GM18505 (cell line): ENCODE data around the gene HOXA5.

Experiments used
- ATAC-seq: cut with Tn5 transposase; IDR thresholded peaks from one replicate; pipeline ENCODE4 v1.9.1; 2021; ENCODE audit not compliant: unreplicated experiment
- POLR2A ChIP-seq: IDR thresholded peaks from 4 replicates; pipeline ENCODE4 v1.6.1; 2011; ENCODE audit warnings: borderline replicate concordance; ENCODE audit not compliant: insufficient read depth, insufficient read length; ENCODE audit errors: extremely low read depth

HOXA5 gene

GRCh38 chr7:27171325-27171636 is 27.8 kb upstream of the HOXA5 start:
- no peak for TF ChIP-seq POLR2A
- no peak for ATAC-seq

DNA sequence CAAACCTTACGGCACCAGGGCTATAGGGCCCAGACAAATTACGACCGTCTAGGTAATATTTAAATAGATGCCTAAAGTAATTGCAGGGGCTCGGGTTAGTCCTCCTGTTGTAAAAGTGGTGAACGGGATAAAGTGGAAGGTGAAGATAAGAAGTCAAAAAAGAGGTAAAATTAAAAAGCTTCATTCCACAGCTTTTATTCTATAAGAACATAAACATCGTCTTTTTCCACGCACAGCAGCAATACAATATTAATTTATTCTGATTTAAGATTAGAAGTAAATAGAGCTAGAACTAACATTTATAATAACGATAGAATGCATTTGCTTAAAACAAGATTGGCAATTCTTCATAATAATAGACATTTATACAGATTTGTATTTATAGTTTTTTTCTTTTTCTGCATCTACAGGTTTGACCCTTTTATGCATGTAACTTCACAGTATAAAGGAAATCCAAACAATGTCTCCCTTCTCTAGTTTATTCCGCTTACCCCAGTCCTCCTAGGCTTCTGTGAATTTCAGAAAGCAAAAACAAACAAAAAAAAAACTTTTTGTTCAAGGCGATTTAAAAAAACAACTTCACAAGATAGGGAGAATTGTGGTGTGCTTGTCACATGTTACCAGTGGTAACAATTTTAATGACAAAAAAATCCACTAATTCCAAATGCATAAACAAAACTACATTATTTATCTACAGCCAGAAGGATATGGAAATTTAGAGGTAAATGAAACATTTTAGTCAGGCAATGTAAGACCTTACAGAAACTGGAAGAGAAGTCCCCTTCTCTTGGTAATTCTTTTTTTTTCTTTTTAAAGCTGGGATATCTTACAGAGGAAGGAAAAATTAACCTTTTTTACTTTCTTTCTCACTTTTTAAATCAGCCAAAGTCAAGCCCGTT is 27.2 kb upstream of the HOXA5 start:
- no peak for ATAC-seq

GRCh38 chr7:27169658-27170425 is 26.4 kb upstream of the HOXA5 start:
- no peak for ATAC-seq
- TF ChIP-seq POLR2A, result no peak

More for the DNA sequence above, 27.2 kb upstream of the HOXA5 start:
- no peak for TF ChIP-seq POLR2A

- ATAC-seq, result no peak
- TF ChIP-seq POLR2A, result no peak
Observed at GRCh38 chr7:27168265-27168947, 24.9 kb upstream of the HOXA5 start.

DNA sequence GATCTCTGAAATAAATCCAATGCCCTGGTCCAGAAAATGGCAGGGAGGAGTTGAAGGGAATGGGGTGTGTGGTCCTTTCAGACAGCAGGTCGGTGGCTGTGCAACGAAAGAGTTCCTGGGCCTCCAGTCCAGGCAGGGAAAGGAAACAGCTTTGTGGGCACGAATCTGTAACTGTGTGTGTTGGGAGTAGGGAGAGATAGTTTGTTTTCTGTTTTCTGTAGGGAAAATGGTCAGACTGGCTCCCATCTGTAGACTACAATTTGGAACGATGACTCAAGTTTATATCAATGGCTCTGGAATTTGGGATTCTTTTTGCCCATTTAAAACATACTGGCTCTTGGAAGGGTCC is 24.4 kb upstream of the HOXA5 start:
- no peak for TF ChIP-seq POLR2A
- no peak for ATAC-seq

DNA sequence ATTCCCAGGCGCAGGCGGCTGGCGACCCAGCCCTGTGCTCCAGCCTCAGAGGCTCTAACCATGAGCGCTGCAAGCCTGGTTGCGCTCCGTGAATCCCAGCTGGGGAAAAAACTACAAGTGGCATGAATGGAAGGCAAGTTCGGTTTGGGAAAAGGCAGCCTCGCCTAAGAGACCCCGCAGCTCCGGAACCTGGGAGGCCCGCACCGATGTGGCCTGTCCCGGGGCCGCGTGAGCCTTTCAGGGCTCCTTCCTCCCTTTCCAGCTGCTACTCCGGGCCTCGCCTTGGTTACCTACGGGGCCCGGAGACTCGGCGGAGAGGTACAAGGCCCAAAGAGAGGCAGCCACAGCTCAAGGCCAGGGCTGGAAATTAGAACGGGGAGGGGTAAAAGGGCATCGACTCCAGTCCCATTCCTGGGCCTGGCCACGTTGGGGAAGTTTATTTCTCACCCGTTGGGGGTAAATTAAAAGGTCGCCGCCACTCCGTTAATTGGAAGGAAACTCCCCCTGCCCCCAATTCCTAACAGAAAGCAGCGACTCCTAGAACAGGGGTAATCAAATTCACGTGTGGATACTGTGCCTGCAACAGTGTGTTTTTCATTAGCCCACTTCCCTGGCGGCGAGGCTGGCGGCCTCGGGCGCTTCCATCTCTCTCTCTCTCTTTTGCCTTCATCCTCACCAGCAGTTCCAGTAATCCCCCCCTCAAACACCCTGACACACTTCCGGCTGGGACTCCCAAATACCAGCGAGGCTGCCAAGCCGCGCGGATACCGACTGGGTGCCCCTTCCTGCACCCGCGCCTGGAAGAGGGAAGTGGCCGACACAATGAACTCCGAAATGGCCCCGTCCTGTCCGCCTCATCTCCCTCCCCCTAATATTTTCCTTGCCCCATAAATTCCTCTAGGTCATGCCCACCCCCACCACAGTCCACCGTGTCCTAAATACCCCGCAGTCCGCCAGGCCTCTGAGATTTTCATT is 23.3 kb upstream of the HOXA5 start:
- ATAC-seq, result no peak
- TF ChIP-seq POLR2A, result no peak

DNA sequence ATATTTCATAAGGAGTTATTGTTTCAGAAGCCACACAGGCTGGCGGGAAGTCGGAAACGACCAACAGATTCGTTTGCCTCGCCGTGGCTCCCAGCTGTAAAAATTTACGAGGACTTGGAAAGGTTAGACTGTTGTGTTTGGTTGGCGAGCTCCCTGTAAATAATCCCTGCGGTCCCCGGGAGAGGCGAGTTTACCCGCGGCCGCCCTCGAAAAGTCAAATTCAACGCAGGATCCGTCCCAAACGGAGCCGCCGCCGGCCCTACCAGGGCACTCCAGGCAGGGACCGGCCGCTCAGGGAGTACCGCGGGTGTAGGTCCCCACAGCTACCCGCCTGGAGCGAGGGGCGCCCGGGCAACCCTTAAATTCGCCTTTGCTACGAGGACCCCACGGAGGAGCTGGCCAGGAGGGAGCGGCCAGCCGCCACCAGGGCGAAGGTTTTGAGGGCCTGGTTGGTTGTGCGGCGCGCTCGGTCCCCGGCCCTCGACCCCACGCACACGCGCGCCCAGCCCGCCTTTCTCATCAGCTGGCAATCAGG is 22.6 kb upstream of the HOXA5 start:
- ATAC-seq, result no peak
- no peak for TF ChIP-seq POLR2A

DNA sequence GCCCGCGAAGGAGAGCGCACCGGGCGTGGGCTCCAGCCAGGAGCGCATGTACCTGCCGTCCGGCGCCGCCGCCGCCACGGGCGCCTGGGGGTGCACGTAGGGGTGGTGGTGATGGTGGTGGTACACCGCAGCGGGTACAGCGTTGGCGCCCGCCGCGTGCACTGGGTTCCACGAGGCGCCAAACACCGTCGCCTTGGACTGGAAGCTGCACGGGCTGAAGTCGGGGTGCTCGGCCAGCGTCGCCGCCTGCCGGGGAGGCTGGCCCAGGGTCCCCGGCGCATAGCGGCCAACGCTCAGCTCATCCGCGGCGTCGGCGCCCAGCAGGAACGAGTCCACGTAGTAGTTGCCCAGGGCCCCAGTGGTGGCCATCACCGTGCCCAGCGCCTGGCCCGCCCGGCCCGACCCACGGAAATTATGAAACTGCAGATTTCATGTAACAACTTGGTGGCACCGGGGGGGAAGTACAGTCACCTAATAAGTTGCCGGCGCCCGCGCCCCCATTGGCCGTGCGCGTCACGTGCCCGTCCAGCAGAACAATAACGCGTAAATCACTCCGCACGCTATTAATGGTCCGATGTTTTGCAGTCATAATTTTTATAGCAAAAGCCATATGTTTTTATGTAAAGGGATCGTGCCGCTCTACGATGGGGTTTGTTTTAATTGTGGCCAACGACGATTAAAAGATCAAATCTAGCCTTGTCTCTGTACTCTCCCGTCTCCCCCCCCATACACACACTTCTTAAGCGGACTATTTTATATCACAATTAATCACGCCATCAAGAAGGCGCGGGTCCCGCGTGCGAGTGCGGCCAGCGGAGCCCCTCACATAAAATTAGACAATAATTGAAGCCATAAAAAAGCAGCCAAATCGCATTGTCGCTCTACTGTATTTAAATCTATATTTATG is 21.9 kb upstream of the HOXA5 start, which contains the start of gene HOXA9:
Gene HOXA9, minus strand, starts transcription at position 449 of the 907 bp plus-strand sequence. Its CDS starts 80 bp downstream, at position 369.
- ATAC-seq, result no peak
- TF ChIP-seq POLR2A, result no peak

DNA sequence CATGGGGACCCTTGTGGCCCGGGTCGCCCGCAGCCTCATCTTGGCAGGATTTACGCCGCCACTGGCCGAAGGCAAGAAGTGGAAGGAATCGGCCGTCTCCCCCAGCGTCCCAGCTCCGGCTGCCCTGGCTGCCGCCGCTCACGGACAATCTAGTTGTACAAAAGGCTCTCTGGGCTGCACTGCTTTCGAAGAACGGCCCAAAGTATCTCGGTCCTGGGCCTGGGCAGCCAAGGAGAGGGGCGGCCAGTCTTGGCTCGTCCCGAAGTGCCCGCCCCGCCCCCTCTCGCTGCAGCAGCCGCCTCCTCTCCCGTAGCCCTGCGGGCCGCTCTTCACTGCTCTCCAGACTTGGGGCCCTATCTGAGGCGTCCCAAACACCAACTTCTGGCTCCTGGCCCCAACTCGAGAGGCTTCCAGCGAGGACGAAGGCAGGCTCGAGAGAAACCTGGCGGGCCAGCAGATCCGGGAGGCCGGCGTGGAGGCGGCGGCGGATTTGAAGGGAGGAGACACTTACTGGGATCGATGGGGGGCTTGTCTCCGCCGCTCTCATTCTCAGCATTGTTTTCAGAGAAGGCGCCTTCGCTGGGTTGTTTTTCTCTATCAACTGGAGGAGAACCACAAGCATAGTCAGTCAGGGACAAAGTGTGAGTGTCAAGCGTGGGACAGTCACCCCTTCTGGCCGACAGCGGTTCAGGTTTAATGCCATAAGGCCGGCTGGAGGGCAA is 21.0 kb upstream of the HOXA5 start:
- no peak for ATAC-seq
- TF ChIP-seq POLR2A, result no peak

- no peak for ATAC-seq
- TF ChIP-seq POLR2A, result no peak
Observed at GRCh38 chr7:27164045-27164366, 20.5 kb upstream of the HOXA5 start.
